OCI-LY7 (cell line): ENCODE results near the gene IQCE.
"Not testable (repeated sequence)": the region's sequence is repeated elsewhere in the genome, so short reads cannot be mapped to it uniquely, and the experiment has no call there.

Experiments
- EZH2phosphoT487 ChIP-seq: fragments of 200-600 bp; sonication (generic); IDR thresholded peaks from 2 replicates; pipeline ENCODE4 v1.6.1; 2018; ENCODE audit warnings: low read depth, borderline replicate concordance, mild to moderate bottlenecking, mixed run types, antibody characterized with exemption, low read length, moderate library complexity, mixed read lengths
- TF ChIP-seq, protein P1 (sequence below): fragments of 200-600 bp; sonication (generic); conservative IDR thresholded peaks from 2 replicates; pipeline ENCODE4 v1.5.1; 2014; ENCODE audit warnings: mild to moderate bottlenecking, antibody characterized with exemption, low read length, moderate library complexity, mixed read lengths

DNA sequence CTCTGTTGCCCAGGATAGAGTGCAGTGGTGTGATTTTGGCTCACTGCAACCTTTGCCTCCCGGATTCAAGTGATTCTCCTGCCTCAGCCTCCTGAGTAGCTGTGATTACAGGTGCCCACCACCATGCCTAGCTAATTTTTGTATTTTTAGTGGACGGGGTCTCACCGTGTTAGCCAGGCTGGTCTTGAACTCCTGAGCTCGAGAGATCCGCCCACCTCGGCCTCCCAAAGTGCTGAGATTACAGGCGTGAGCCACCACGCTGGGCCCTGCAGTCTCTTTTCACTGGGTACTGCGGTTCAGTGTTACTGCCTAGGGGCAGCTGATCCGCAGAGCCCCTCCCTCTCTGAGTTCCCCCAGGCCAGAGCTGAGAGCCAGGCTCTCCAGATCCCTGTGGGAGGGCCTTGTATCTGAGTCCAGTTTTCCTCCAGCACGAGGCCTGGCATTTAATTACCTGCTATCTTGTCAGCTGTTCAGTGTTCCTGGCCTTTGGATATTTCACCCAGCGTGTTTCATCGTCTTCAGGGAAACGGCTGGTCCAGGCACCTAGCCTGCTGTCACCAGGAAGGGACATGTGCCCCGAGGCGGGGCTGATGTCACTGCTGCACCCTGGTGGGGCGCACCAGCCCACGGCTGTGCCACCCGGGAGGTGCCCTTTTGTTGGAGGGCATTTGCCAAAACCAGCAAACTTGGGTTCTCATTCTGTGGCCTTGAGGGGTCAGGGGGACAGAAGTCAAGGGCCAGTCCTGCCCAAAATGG lies 22.7 kb upstream of the IQCE start:
- TF ChIP-seq, protein P1, sequence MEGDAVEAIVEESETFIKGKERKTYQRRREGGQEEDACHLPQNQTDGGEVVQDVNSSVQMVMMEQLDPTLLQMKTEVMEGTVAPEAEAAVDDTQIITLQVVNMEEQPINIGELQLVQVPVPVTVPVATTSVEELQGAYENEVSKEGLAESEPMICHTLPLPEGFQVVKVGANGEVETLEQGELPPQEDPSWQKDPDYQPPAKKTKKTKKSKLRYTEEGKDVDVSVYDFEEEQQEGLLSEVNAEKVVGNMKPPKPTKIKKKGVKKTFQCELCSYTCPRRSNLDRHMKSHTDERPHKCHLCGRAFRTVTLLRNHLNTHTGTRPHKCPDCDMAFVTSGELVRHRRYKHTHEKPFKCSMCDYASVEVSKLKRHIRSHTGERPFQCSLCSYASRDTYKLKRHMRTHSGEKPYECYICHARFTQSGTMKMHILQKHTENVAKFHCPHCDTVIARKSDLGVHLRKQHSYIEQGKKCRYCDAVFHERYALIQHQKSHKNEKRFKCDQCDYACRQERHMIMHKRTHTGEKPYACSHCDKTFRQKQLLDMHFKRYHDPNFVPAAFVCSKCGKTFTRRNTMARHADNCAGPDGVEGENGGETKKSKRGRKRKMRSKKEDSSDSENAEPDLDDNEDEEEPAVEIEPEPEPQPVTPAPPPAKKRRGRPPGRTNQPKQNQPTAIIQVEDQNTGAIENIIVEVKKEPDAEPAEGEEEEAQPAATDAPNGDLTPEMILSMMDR, result not testable (repeated sequence)
- not testable (repeated sequence) for TF ChIP-seq EZH2phosphoT487
